ENCODE data around the gene ARRDC4. TPM values are rescaled to one million over a fixed set of nuclear protein-coding genes. Genes with fewer than 3 reads are reported as not detected.

Gene ARRDC4
- total and polyA plus RNA-seq, 2 donors (not counting 3 experiments of a cell fraction or from before 2014, with no cell fraction given): 0.97 to 1.2 TPM

GRCh38 chr15:97959724-97960363, 659 bp upstream of the ARRDC4 start:
- Histone ChIP-seq H3K36me3 (ENCODE audit: control insufficient read depth in 2 of 2, extremely low read depth in 1 of 2, insufficient read depth in 2 of 2, low read length in 2 of 2) (no peaks in the 10 kb centered on the region), H2AFZ (ENCODE audit: low read depth, low read length) (peak overlapping the region; percentile 72), H3K9me3 (replicated peaks; ENCODE audit: control insufficient read depth, insufficient read depth, low read length) (no peaks in the 10 kb centered on the region), H3K79me2 (ENCODE audit: control insufficient read depth, insufficient read depth, low read length) (no peaks in the 10 kb centered on the region), H3K4me2 (ENCODE audit: insufficient read depth, low read length) (peak overlapping the region; percentile 84), H4K20me1 (replicated peaks; ENCODE audit: control insufficient read depth, extremely low read depth, insufficient read depth, low read length) (no peaks in the 10 kb centered on the region), H3K9me1 (replicated peaks; ENCODE audit: control insufficient read depth, extremely low read depth, insufficient read depth, low read length) (no peaks in the 10 kb centered on the region), H3K4me1 (ENCODE audit: control insufficient read depth, extremely low read depth, insufficient read depth, low read length) (peaks cover 10% of the 10 kb centered on the region), H3K27me3 (ENCODE audit: control insufficient read depth in 2 of 2, insufficient read depth in 2 of 2, low read length in 2 of 2) (no peaks in the 10 kb centered on the region), H3K27ac (ENCODE audit: insufficient read depth, low read depth, low read length) (no peak overlapping the region), H3K9ac (replicated peaks; ENCODE audit: extremely low read depth, insufficient read depth, low read length) (peak overlapping the region; percentile 31), H3K4me3 (replicated peaks in 1 of 3; ENCODE audit: insufficient read depth in 1 of 3, low read depth in 1 of 3, low read length in 3 of 3) (peak overlapping the region; percentile 6 to 43 (median 33))
- ChIA-PET POLR2A (no interaction called here), CTCF (no interaction called here)
- DNase-seq (ENCODE audit: low read depth, low spot score): peak; percentile 14
- BruUV-seq (replicated peaks): no TSS peak
- FAIRE-seq: peak; percentile 99
- dilution Hi-C loops (cut with MboI; ENCODE audit: extremely low pct_ligation_motif_present, low sequenced_read_pairs): no loop called here
- intact Hi-C loops (cut with micrococcal nuclease): loop anchor here (1.0 to 10.0 kb wide), 6 partner anchors 33 to 1055 kb away; no protein-coding TSS in a partner anchor
- TF ChIP-seq GATA2 (IDR thresholded peaks at IDR 0.05; ENCODE audit: insufficient read depth, insufficient read length, low read depth, low read length) (peak; percentile 22), MYC (IDR thresholded peaks at IDR 0.05; ENCODE audit: low read depth, low read length) (no peak)

GRCh38 chr15:97961067-97961954, 808 bp downstream of the ARRDC4 start:
- POLR2A ChIA-PET: no interaction called here
- no peak overlapping the region for H3K9ac ChIP-seq (replicated peaks; ENCODE audit: extremely low read depth, insufficient read depth, low read length)
- DNase-seq (ENCODE audit: low read depth, low spot score) (no peak), FAIRE-seq (no peak)
- H3K79me2 ChIP-seq (ENCODE audit: control insufficient read depth, insufficient read depth, low read length): no peaks in the 10 kb centered on the region
- dilution Hi-C loops (cut with MboI; ENCODE audit: extremely low pct_ligation_motif_present, low sequenced_read_pairs) (no loop called here), intact Hi-C loops (cut with micrococcal nuclease) (loop anchor here (2.0 to 10.0 kb wide), 3 partner anchors 53 to 1053 kb away; no protein-coding TSS in a partner anchor)
- CTCF ChIA-PET: no interaction called here
- H3K4me3 ChIP-seq (replicated peaks in 1 of 3; ENCODE audit: insufficient read depth in 1 of 3, low read depth in 1 of 3, low read length in 3 of 3): peak overlapping the region; percentile 48 to 61 (median 58)
- TF ChIP-seq CTCF (IDR thresholded peaks at IDR 0.05; ENCODE audit: extremely low read depth in 1 of 2, insufficient read depth in 1 of 2, low read depth in 1 of 2, low read length in 2 of 2) (no peak), FOS (IDR thresholded peaks at IDR 0.05; ENCODE audit: borderline replicate concordance, insufficient read depth, low read length) (no peak), JUN (IDR thresholded peaks at IDR 0.05; ENCODE audit: borderline replicate concordance, insufficient read depth, insufficient read length, low read depth) (no peak), MYC (IDR thresholded peaks at IDR 0.05; ENCODE audit: low read depth, low read length) (no peak), POLR2A (IDR thresholded peaks at IDR 0.05; ENCODE audit: low read depth, low read length) (no peak), POLR2AphosphoS5 (IDR thresholded peaks at IDR 0.05; ENCODE audit: insufficient read depth, low read depth, low read length) (no peak), MAX (IDR thresholded peaks at IDR 0.05; ENCODE audit: insufficient read depth, insufficient read length) (no peak)
- H2AFZ ChIP-seq (ENCODE audit: low read depth, low read length): peak overlapping the region; percentile 97
- no peaks in the 10 kb centered on the region for H3K9me1 ChIP-seq (replicated peaks; ENCODE audit: control insufficient read depth, extremely low read depth, insufficient read depth, low read length)
- H3K4me1 ChIP-seq (ENCODE audit: control insufficient read depth, extremely low read depth, insufficient read depth, low read length): peaks cover 10% of the 10 kb centered on the region
- H3K9me3 ChIP-seq (replicated peaks; ENCODE audit: control insufficient read depth, insufficient read depth, low read length): no peaks in the 10 kb centered on the region
- H4K20me1 ChIP-seq (replicated peaks; ENCODE audit: control insufficient read depth, extremely low read depth, insufficient read depth, low read length): no peaks in the 10 kb centered on the region
- H3K4me2 ChIP-seq (ENCODE audit: insufficient read depth, low read length): peak overlapping the region; percentile 85
- BruUV-seq (replicated peaks): no TSS peak
- H3K27me3 ChIP-seq (ENCODE audit: control insufficient read depth in 2 of 2, insufficient read depth in 2 of 2, low read length in 2 of 2): no peaks in the 10 kb centered on the region
- no peak overlapping the region for H3K27ac ChIP-seq (ENCODE audit: insufficient read depth, low read depth, low read length)
- no peaks in the 10 kb centered on the region for H3K36me3 ChIP-seq (ENCODE audit: control insufficient read depth in 2 of 2, extremely low read depth in 1 of 2, insufficient read depth in 2 of 2, low read length in 2 of 2)
